Measurements from ENCODE around the gene POM121.
"Not testable (repeated sequence)": the region's sequence is repeated elsewhere in the genome, so short reads cannot be mapped to it uniquely, and the experiment has no call there.

DNA sequence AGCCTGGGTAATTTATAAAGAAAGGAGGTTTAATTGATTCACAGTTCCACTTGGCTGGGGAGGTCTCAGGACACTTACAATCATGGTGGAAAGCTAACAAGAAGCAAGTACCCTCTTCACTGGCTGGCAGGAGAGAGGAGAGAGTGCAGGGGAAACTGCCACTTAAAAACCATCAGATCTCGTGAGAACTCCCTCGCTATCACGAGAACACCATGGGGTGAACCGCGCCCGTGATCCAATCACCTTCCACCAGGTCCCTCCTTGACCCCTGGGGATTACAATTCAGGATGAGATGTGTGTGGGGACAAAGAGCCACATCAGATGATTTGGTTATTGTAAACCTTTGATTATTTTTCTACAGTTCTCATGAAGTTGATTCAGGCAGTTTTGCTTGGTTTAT lies 20.2 kb upstream of the POM121 start:
- TF ChIP-seq CTCF (optimal IDR thresholded peaks at IDR 0.05 in 1 of 3, IDR thresholded peaks at IDR 0.05 in 1 of 3, conservative IDR thresholded peaks at IDR 0.05 in 1 of 3; ENCODE audit: extremely low read depth in 1 of 3, insufficient read depth in 2 of 3, low read length in 3 of 3); EZH2 (IDR thresholded peaks at IDR 0.05; ENCODE audit: low read length): not testable (repeated sequence)
